ENCODE data around the gene MYLK.
A peak's percentile ranks its signal among the peaks of the same experiment; 100 is the strongest.

MYLK gene, protein sequence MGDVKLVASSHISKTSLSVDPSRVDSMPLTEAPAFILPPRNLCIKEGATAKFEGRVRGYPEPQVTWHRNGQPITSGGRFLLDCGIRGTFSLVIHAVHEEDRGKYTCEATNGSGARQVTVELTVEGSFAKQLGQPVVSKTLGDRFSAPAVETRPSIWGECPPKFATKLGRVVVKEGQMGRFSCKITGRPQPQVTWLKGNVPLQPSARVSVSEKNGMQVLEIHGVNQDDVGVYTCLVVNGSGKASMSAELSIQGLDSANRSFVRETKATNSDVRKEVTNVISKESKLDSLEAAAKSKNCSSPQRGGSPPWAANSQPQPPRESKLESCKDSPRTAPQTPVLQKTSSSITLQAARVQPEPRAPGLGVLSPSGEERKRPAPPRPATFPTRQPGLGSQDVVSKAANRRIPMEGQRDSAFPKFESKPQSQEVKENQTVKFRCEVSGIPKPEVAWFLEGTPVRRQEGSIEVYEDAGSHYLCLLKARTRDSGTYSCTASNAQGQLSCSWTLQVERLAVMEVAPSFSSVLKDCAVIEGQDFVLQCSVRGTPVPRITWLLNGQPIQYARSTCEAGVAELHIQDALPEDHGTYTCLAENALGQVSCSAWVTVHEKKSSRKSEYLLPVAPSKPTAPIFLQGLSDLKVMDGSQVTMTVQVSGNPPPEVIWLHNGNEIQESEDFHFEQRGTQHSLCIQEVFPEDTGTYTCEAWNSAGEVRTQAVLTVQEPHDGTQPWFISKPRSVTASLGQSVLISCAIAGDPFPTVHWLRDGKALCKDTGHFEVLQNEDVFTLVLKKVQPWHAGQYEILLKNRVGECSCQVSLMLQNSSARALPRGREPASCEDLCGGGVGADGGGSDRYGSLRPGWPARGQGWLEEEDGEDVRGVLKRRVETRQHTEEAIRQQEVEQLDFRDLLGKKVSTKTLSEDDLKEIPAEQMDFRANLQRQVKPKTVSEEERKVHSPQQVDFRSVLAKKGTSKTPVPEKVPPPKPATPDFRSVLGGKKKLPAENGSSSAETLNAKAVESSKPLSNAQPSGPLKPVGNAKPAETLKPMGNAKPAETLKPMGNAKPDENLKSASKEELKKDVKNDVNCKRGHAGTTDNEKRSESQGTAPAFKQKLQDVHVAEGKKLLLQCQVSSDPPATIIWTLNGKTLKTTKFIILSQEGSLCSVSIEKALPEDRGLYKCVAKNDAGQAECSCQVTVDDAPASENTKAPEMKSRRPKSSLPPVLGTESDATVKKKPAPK (N-terminal part only)

DNA sequence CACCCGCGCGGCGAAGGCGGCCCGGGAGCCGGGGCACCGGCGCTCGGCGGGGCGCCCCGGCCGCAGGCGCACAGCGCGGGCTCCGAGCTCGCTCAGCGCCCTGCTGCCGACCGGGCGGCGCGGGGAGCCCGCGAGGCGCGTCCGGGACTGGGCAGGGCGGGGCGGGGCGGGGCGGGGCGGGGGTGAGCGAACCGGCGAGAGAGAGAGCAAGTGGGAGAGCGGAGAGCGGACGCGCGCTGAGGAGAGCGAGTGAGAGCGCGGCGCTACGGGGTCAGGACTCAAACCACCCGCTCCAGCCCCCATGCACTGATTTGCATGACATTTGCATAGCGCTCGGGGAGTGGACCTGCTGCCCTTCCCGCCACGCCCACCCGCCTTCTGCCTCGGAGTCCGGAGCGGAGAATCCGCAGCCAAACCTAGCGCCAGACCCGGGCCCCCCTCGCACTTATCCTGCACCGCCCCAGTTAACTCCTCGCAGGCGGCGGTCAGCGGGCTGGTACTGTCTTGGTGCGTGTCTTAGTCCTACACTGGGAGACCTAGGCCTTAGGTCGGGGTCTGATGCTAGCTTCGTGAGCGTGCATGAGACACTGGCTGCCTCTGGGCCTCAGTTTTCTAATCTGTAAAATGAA, at the start of gene MYLK:
Gene MYLK (minus strand): TSS at position 130 of the 629 bp plus-strand sequence. CDS start 90,491 bp downstream, outside the sequence.
- peak within 1 kb of the TSS; percentile 49 to 53 for H3K4me3 ChIP-seq (replicated peaks in 1 of 2; ENCODE audit: low read depth in 2 of 2, low read length in 2 of 2)

GRCh38 chr3:123930445-123930844, 46.3 kb upstream of the MYLK start:
- no peak overlapping the region for H3K4me3 ChIP-seq (replicated peaks in 1 of 2; ENCODE audit: low read depth in 2 of 2, low read length in 2 of 2)
- no peak for DNase-seq (ENCODE audit: low read depth in 2 of 2)
- TF ChIP-seq, protein P1, sequence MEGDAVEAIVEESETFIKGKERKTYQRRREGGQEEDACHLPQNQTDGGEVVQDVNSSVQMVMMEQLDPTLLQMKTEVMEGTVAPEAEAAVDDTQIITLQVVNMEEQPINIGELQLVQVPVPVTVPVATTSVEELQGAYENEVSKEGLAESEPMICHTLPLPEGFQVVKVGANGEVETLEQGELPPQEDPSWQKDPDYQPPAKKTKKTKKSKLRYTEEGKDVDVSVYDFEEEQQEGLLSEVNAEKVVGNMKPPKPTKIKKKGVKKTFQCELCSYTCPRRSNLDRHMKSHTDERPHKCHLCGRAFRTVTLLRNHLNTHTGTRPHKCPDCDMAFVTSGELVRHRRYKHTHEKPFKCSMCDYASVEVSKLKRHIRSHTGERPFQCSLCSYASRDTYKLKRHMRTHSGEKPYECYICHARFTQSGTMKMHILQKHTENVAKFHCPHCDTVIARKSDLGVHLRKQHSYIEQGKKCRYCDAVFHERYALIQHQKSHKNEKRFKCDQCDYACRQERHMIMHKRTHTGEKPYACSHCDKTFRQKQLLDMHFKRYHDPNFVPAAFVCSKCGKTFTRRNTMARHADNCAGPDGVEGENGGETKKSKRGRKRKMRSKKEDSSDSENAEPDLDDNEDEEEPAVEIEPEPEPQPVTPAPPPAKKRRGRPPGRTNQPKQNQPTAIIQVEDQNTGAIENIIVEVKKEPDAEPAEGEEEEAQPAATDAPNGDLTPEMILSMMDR (IDR thresholded peaks at IDR 0.05; ENCODE audit: low read depth, low read length) = no peak

More for the DNA sequence above, at the start of gene MYLK:
- TF ChIP-seq, protein P1 (IDR thresholded peaks at IDR 0.05; ENCODE audit: low read depth, low read length) = no peak
- peak; percentile 85 to 86 for DNase-seq (ENCODE audit: low read depth in 2 of 2)

- no peak for DNase-seq (ENCODE audit: low read depth in 2 of 2)
- TF ChIP-seq, protein P1 (IDR thresholded peaks at IDR 0.05; ENCODE audit: low read depth, low read length) = no peak
- H3K4me3 ChIP-seq (replicated peaks in 1 of 2; ENCODE audit: low read depth in 2 of 2, low read length in 2 of 2) = no peak overlapping the region
Observed at GRCh38 chr3:123929325-123929724, 45.2 kb upstream of the MYLK start.

- H3K4me3 ChIP-seq (replicated peaks in 1 of 2; ENCODE audit: low read depth in 2 of 2, low read length in 2 of 2) = no peak overlapping the region
- TF ChIP-seq, protein P1 (IDR thresholded peaks at IDR 0.05; ENCODE audit: low read depth, low read length) = no peak
- DNase-seq (ENCODE audit: low read depth in 2 of 2) = no peak
Observed at GRCh38 chr3:123926396-123926795, 42.3 kb upstream of the MYLK start.

DNA sequence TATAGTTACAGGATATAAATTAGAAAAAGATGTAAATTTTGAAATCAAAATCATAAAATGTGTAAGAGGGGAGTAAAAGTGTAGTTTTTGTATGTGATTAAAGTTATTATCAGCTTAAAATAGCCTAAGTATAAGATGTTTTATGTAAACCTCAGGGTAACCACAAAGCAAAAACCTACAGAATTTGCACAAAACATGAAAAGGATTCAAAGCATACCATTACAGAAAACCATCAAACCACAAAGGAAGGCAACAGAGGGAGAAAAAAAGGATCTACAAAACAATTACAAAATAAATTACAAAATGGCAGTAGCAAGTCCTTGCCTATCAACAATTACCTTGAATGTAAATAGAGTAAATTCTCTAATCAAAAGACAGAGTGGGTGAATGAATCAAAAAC, 36.7 kb upstream of the MYLK start:
- DNase-seq (ENCODE audit: low read depth in 2 of 2) = no peak
- TF ChIP-seq, protein P1 (IDR thresholded peaks at IDR 0.05; ENCODE audit: low read depth, low read length) = no peak
- no peak overlapping the region for H3K4me3 ChIP-seq (replicated peaks in 1 of 2; ENCODE audit: low read depth in 2 of 2, low read length in 2 of 2)

DNA sequence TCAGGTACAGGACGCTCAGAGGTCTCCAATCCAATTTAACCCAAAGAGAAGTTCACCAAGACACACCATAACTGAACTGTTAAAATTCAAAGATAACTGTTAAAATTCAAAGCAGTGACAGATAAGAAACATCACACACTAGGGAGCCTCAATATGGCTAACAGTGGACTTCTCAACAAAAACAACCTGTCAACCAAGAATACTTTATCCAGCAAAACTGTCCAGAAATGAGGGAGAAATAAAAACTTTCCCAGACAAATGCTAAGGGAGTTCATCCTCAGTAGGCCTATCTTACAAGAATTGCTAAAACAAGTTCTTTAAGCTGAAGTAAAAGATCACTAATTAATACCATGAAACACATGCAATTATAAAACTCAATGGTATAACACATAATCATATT, 36.3 kb upstream of the MYLK start:
- TF ChIP-seq, protein P1 (IDR thresholded peaks at IDR 0.05; ENCODE audit: low read depth, low read length) = no peak
- no peak for DNase-seq (ENCODE audit: low read depth in 2 of 2)
- no peak overlapping the region for H3K4me3 ChIP-seq (replicated peaks in 1 of 2; ENCODE audit: low read depth in 2 of 2, low read length in 2 of 2)

Data from cardiac fibroblast (primary cell).